Measurements from ENCODE around the gene MT3.

DNA sequence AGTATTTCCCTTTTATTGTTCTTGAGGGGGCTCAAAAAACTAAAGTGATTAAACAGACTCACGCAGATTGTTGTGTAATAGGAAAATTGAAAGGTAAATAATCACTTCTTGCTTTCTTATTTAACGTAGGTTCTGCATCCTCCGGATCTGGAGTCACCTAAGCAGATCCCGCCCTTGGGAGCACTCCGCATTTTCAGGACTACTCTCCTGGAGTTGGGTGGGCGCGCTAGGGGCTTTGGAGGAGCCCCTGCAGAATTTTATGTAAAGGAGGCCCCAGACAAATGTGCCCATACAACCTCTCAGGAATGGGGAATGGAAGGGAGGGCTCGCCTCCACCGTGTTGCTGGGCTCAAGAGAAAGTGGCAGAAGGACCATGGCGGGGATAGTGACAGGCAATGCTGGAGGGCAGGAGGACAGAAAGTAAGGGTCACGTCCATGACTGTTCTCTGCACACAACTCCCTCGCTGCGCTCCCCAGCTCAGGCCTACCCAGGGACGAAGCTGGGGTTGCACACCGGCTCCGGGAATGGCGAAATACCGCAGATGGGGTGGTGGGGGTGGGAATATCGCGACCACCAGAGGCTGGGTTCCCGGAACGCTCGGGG lies 27.4 kb downstream of the MT3 start:
- TF ChIP-seq, protein P1, sequence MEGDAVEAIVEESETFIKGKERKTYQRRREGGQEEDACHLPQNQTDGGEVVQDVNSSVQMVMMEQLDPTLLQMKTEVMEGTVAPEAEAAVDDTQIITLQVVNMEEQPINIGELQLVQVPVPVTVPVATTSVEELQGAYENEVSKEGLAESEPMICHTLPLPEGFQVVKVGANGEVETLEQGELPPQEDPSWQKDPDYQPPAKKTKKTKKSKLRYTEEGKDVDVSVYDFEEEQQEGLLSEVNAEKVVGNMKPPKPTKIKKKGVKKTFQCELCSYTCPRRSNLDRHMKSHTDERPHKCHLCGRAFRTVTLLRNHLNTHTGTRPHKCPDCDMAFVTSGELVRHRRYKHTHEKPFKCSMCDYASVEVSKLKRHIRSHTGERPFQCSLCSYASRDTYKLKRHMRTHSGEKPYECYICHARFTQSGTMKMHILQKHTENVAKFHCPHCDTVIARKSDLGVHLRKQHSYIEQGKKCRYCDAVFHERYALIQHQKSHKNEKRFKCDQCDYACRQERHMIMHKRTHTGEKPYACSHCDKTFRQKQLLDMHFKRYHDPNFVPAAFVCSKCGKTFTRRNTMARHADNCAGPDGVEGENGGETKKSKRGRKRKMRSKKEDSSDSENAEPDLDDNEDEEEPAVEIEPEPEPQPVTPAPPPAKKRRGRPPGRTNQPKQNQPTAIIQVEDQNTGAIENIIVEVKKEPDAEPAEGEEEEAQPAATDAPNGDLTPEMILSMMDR (IDR thresholded peaks at IDR 0.05; ENCODE audit: low read depth, low read length), result no peak
- no peak for TF ChIP-seq EZH2phosphoT487 (IDR thresholded peaks at IDR 0.05; ENCODE audit: low read depth)

All from OCI-LY3 (cell line).